GM20000 (cell line): ENCODE measurements around the gene SPTLC3.

Experiments
- DNase-seq: peaks from one replicate; pipeline ENCODE4 v3.0.0; 2012; ENCODE audit warnings: low spot score
- CTCF ChIP-seq: IDR thresholded peaks from 2 replicates; pipeline ENCODE4 v1.5.1; 2012; ENCODE audit warnings: mild to moderate bottlenecking, control low read depth; ENCODE audit errors: extremely low read depth, missing control alignments

The SPTLC3 gene

GRCh38 chr20:13022401-13023155, 13.8 kb downstream of the SPTLC3 start:
- no peak for TF ChIP-seq CTCF
- no peak for DNase-seq

GRCh38 chr20:13024596-13024995, 15.8 kb downstream of the SPTLC3 start:
- TF ChIP-seq CTCF, result no peak
- no peak for DNase-seq

GRCh38 chr20:13025181-13025580, 16.4 kb downstream of the SPTLC3 start:
- no peak for TF ChIP-seq CTCF
- DNase-seq, result no peak

GRCh38 chr20:13028001-13028400, 19.2 kb downstream of the SPTLC3 start:
- no peak for DNase-seq
- no peak for TF ChIP-seq CTCF

- DNase-seq, result no peak
- TF ChIP-seq CTCF, result no peak
Measured at GRCh38 chr20:13028673-13029072, 19.9 kb downstream of the SPTLC3 start.

- DNase-seq, result no peak
- no peak for TF ChIP-seq CTCF
Measured at GRCh38 chr20:13029687-13030375, 21.1 kb downstream of the SPTLC3 start.

GRCh38 chr20:13031751-13032150, 23.0 kb downstream of the SPTLC3 start:
- no peak for DNase-seq
- no peak for TF ChIP-seq CTCF
